GM03348 (cell line): ENCODE results near the gene TBC1D25.
"Not testable (repeated sequence)": the region's sequence is repeated elsewhere in the genome, so short reads cannot be mapped to it uniquely, and the experiment has no call there.

Source experiments
- DNase-seq: peaks from one replicate; pipeline ENCODE4 v3.0.0; 2012; ENCODE audit warnings: low spot score

The TBC1D25 gene

GRCh38 chrX:48516285-48516684 lies 23.2 kb upstream of the TBC1D25 start:
- no peak for DNase-seq

GRCh38 chrX:48516987-48517386 lies 22.5 kb upstream of the TBC1D25 start:
- no peak for DNase-seq

DNA sequence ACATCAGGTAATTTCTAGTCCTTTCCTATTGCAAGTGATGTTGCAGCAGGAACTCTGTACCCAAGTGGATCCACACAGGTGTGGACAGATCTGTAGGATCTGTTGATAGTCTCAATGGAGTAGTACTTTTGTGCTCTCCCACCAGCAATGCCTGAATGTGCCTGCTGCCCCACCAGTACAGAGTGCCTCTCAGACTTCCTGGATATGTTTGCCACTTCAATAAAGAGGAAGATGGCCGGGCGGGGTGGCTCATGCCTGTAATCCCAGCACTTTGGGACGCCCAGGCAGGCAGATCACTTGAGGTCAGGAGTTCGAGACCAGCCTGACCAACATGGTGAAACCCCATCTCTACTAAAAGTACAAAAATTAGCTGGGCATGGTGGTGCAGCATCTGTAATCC lies 20.0 kb upstream of the TBC1D25 start:
- not testable (repeated sequence) for DNase-seq

GRCh38 chrX:48520455-48520854 lies 19.1 kb upstream of the TBC1D25 start:
- DNase-seq = no peak

DNA sequence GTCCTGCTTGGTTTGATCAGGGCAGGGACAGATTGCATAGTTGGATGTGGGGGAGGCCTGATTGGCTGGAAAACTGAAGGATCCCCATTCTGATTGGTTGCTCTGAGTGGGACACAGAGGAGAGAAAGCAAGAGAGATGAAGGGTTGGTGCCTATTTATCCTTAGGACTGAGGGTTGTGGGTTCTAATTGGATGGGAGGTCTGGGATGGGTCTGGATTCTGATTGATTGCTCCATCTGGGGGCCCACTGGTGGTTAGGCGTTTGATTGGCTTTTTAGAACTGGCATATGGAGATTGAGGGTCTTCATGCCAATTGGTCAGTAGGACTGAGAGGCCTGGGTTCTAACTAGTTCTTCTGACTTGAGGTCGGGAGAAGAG lies 18.6 kb upstream of the TBC1D25 start:
- no peak for DNase-seq

- peak; percentile 93 for DNase-seq
Measured at GRCh38 chrX:48521353-48522243, 17.9 kb upstream of the TBC1D25 start, which contains the start of gene EBP. EBP (plus strand) TSS chrX:48521808; CDS start chrX:48523772, 1,964 bp downstream.

- no peak for DNase-seq
Measured at GRCh38 chrX:48522291-48522690, 17.2 kb upstream of the TBC1D25 start.

DNA sequence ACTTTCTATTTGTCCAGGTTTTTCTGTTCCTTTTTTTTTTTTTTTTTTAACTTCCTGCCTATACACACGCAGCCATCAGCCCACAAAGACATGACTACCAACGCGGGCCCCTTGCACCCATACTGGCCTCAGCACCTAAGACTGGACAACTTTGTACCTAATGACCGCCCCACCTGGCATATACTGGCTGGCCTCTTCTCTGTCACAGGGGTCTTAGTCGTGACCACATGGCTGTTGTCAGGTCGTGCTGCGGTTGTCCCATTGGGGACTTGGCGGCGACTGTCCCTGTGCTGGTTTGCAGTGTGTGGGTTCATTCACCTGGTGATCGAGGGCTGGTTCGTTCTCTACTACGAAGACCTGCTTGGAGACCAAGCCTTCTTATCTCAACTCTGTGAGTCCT lies 15.8 kb upstream of the TBC1D25 start:
- no peak for DNase-seq

GRCh38 chrX:48525853-48526252 lies 13.7 kb upstream of the TBC1D25 start:
- DNase-seq = not testable (repeated sequence)

- peak; percentile 11 for DNase-seq
Measured at GRCh38 chrX:48530736-48531135, 8.8 kb upstream of the TBC1D25 start.

DNA sequence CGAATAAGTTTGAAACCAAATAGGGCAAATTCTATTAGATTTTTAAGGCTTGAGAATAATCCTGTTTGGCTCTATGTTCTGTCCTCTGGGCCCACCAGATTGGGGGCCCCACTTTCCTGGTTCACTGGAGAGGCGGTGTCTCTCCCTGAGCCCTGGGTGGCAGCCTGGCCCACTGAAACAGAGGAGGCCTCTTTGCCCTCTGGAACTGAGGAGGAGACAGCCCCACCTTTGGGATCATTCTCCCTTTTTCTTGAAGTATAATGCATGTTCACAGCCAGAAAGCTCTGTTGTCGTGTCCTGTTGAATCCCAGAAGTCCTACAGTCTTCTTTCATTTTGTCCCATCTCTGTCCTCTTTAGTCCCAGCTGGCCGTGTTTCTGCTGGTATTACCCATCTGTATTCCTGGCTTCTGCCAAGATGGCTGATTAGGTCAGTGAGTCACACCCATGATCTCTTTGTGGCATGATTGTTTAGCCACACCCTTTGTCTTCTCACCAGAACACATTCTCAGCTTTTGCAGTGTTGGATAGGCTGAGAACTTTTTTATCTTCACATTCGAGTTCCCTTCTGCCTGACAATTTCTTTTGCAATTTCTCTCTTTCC lies 8.1 kb upstream of the TBC1D25 start:
- peak; percentile 57 for DNase-seq

- DNase-seq = no peak
Measured at GRCh38 chrX:48532161-48532560, 7.4 kb upstream of the TBC1D25 start.

DNA sequence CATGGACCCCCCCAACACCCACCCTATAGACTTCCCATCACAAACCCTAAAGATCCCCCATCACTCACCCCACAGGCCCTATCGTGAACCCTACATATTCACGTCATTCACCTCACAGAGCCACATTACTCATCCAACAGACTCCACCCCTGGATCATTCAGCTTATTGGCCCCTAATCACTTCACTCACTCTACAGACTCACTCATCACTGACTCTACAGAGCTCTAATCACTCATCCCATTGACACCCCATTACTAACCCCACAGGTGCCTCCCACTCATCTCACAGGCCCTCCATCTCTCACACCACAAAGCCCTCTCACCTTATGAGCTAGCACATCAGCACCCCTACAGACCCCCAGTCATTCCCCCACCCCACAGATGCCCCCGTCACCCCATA lies 6.3 kb upstream of the TBC1D25 start:
- DNase-seq = no peak

DNA sequence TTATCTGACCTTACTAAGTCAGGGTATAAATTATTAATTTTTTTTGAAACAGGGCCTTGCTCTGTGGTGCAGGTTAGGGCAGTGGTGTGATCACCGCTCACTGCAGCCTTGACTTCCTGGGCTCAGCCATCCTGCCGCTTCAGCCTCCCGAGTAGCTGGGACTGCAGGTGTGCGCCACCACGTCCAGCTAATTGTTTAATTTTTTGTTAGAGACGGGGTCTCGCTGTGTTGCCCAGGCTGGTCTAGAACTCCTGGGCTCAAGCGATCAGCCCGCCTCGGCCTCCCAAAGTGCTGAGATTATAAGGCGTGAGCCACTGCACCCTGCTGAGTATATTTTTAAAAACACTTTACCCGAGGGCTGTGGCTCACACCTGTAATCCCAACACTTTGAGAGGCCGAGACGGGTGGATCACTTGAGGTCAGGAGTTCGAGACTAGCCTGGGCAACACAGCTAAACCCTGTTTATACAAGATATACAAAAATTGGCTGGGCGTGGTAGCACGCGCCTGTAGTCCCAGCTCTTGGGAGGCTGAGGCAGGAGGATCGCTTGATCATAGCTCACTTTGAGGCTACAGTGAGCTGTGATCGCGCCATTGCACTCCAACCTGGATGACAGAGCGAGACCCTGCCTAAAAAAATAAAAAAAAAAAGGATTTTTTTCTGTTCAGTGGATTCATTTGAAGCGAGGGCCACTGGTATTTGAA lies 721 bp upstream of the TBC1D25 start:
- no peak for DNase-seq

GRCh38 chrX:48540028-48540375 lies 488 bp downstream of the TBC1D25 start:
- DNase-seq = peak; percentile 52

DNA sequence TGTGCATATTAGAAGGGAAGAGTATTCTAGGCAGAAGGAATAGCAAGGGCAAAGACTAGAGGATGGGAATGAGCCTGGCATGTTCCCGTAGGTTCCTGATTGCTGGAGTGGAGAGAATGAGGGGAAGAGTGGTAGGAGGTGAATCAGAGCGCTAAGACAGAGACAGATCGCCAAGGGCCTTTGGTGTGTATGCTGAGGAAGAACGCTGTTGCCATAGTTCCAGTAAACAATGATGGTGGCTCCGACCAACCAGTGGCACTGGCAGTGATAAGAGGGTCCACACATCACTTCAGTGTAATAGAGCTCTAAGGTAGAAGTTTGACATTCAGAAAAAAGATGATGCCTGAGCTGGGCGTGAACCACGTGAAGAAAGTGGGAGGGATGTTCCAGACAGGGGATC lies 966 bp downstream of the TBC1D25 start:
- no peak for DNase-seq

GRCh38 chrX:48541140-48541814 lies 1.8 kb downstream of the TBC1D25 start:
- no peak for DNase-seq

- no peak for DNase-seq
Measured at GRCh38 chrX:48548871-48549270, 9.4 kb downstream of the TBC1D25 start.

DNA sequence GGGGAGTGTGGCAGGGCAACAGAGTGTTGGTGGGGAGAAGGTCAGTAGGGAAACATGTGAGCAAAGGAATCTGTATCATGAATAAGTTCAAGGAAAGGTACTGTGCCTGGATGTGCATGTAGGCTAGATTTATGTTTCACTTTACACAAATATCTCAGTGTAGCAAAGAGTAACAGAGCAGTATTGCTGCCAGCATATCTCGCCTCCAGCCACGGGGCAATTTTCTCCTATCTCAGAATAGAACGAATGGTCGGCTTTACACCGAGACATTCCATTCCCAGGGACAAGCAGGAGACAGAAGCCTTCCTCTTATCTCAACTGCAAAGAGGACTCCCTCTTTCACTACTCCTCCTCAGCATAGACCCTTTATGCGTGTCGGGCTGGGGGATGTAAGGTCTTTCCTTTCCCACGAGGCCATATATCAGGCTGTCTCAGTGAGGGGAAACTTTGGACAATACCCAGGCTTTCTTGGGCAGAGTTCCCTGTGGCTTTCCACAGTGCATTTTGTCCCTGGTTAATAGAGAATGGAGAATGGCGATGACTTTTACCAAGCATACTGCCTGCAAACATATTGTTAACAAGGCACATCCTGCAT lies 16.3 kb downstream of the TBC1D25 start:
- not testable (repeated sequence) for DNase-seq

GRCh38 chrX:48558271-48558670 lies 18.8 kb downstream of the TBC1D25 start:
- DNase-seq = peak; percentile 62

DNA sequence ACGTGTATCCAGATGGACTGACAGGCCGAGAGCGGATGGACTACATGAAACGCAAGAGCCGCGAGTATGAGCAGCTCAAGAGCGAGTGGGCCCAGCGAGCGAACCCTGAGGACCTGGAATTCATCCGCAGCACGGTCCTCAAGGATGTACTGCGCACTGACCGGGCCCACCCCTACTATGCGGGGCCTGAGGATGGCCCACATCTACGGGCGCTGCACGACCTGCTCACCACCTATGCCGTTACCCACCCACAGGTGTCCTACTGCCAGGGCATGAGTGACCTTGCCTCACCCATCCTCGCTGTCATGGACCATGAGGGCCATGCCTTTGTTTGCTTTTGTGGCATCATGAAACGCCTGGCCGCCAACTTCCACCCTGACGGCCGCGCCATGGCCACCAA lies 20.1 kb downstream of the TBC1D25 start:
- no peak for DNase-seq

GRCh38 chrX:48560056-48560455 lies 20.5 kb downstream of the TBC1D25 start:
- DNase-seq = no peak
